GM23338 (cell line): ENCODE data around the gene YJEFN3. TPM values are rescaled to one million over a fixed set of nuclear protein-coding genes. Genes with fewer than 3 reads are reported as not detected.

Experiments
- ATAC-seq: fragments of 200-7000 bp; cut with Tn5 transposase; 3 replicates; pipeline ENCODE4 v1.9.1; 2020
- DNase-seq: peaks from one replicate; pipeline ENCODE4 v3.0.0-alpha.2; 2015; ENCODE audit warnings: low spot score
- H2AFZ ChIP-seq: fragments of 200-600 bp; sonication (generic); 2 replicates; pipeline ENCODE4 v1.8.0; 2016; ENCODE audit warnings: antibody characterized with exemption, mild to moderate bottlenecking, moderate library complexity
- H3F3A ChIP-seq: fragments of 200-600 bp; sonication (generic); replicated peaks from 2 replicates; pipeline ENCODE4 v1.8.0; 2017; ENCODE audit warnings: antibody characterized with exemption, mixed run types, low read depth
- H3K27ac ChIP-seq: fragments of 200-600 bp; sonication (generic); 2 replicates; pipeline ENCODE4 v1.6.1; 2016; ENCODE audit warnings: low read depth
- H3K27me3 ChIP-seq: fragments of 200-600 bp; sonication (generic); 2 replicates; pipeline ENCODE4 v1.8.0; 2016; ENCODE audit warnings: mild to moderate bottlenecking, mixed run types, moderate library complexity; ENCODE audit not compliant: insufficient read depth
- H3K36me3 ChIP-seq: fragments of 200-600 bp; sonication (generic); 2 replicates; pipeline ENCODE4 v1.8.0; 2016; ENCODE audit warnings: mild to moderate bottlenecking; ENCODE audit not compliant: insufficient read depth
- H3K4me1 ChIP-seq: fragments of 200-600 bp; sonication (generic); 2 replicates; pipeline ENCODE4 v1.8.0; 2016; ENCODE audit warnings: mild to moderate bottlenecking, moderate library complexity; ENCODE audit not compliant: insufficient read depth
- H3K4me2 ChIP-seq: fragments of 200-600 bp; sonication (generic); 2 replicates; pipeline ENCODE4 v1.7.1; 2017; ENCODE audit warnings: mixed run types
- H3K4me3 ChIP-seq: fragments of 200-600 bp; sonication (generic); 2 replicates; pipeline ENCODE4 v1.6.1; 2016; ENCODE audit warnings: mixed run types
- H3K79me2 ChIP-seq: fragments of 200-600 bp; sonication (generic); replicated peaks from 2 replicates; pipeline ENCODE4 v1.8.0; 2017; ENCODE audit warnings: mild to moderate bottlenecking; ENCODE audit not compliant: insufficient read depth
- H3K9me2 ChIP-seq: fragments of 200-600 bp; sonication (generic); 2 replicates; pipeline ENCODE4 v1.8.0; 2017; ENCODE audit not compliant: insufficient read depth
- H4K20me1 ChIP-seq: fragments of 200-600 bp; sonication (generic); replicated peaks from 2 replicates; pipeline ENCODE4 v1.8.0; 2017; ENCODE audit warnings: mild to moderate bottlenecking; ENCODE audit not compliant: insufficient read depth
- H3K27ac Mint-ChIP-seq: 2 replicates; pipeline ENCODE4 v1.8.0; 2020; ENCODE audit warnings: inconsistent platforms, mild to moderate bottlenecking, moderate library complexity, mixed read lengths
- H3K27me3 Mint-ChIP-seq: 3 replicates; pipeline ENCODE4 v1.8.0; 2022; ENCODE audit warnings: low read depth, mild to moderate bottlenecking, moderate library complexity, mixed read lengths, inconsistent platforms; ENCODE audit not compliant: insufficient read depth, poor library complexity
- H3K36me3 Mint-ChIP-seq: 3 replicates; pipeline ENCODE4 v1.8.0; 2021; ENCODE audit warnings: low read depth, mild to moderate bottlenecking, inconsistent platforms, moderate library complexity, mixed read lengths
- H3K4me1 Mint-ChIP-seq: 3 replicates; pipeline ENCODE4 v1.8.0; 2020; ENCODE audit warnings: mild to moderate bottlenecking, inconsistent platforms, mixed read lengths
- H3K4me3 Mint-ChIP-seq: 3 replicates; pipeline ENCODE4 v1.8.0; 2021; ENCODE audit warnings: moderate library complexity, mild to moderate bottlenecking, inconsistent platforms, mixed read lengths
- H3K9me3 Mint-ChIP-seq: 3 replicates; pipeline ENCODE4 v1.8.0; 2020; ENCODE audit warnings: moderate library complexity, mild to moderate bottlenecking, inconsistent platforms, mixed read lengths
- CREB1 ChIP-seq: fragments of 250-450 bp; sonication (Bioruptor Pico); IDR thresholded peaks from 2 replicates; pipeline ENCODE4 v1.5.0; 2020; ENCODE audit warnings: low read depth, mild to moderate bottlenecking, moderate library complexity
- EZH2 ChIP-seq: fragments of 200-600 bp; sonication (generic); IDR thresholded peaks from one replicate; pipeline ENCODE4 v1.8.0; 2017; ENCODE audit warnings: antibody characterized with exemption, mild to moderate bottlenecking, low read depth; ENCODE audit not compliant: unreplicated experiment
- EZH2phosphoT487 ChIP-seq: fragments of 200-600 bp; sonication (generic); IDR thresholded peaks from one replicate; pipeline ENCODE4 v1.8.1; 2018; ENCODE audit warnings: antibody characterized with exemption; ENCODE audit not compliant: unreplicated experiment
- JUNB ChIP-seq: IDR thresholded peaks from one replicate; pipeline ENCODE4 v1.6.1; 2016; ENCODE audit warnings: antibody characterized with exemption; ENCODE audit not compliant: unreplicated experiment
- NANOG ChIP-seq: IDR thresholded peaks from 2 replicates; pipeline ENCODE4 v1.6.1; 2016; ENCODE audit warnings: antibody characterized with exemption, borderline replicate concordance
- POLR2AphosphoS5 ChIP-seq: IDR thresholded peaks from 2 replicates; pipeline ENCODE4 v1.6.1; 2016; ENCODE audit warnings: antibody characterized with exemption, low read depth
- STAT1 ChIP-seq: IDR thresholded peaks from one replicate; pipeline ENCODE4 v1.6.1; 2016; ENCODE audit warnings: antibody characterized with exemption; ENCODE audit not compliant: unreplicated experiment
- ZNF114 ChIP-seq: fragments of 250-450 bp; sonication (Bioruptor Pico); IDR thresholded peaks from 2 replicates; pipeline ENCODE4 v1.5.0; 2020; ENCODE audit warnings: mild to moderate bottlenecking, moderate library complexity
- ZNF331 ChIP-seq: fragments of 250-450 bp; sonication (Bioruptor Pico); IDR thresholded peaks from 2 replicates; pipeline ENCODE4 v1.5.0; 2020; ENCODE audit warnings: low read depth, mild to moderate bottlenecking, moderate library complexity
- polyA plus RNA-seq: library from polyadenylated mRNA; unstranded; fragments of >200 nt; fragmentation: Nextera tagmentation; extraction: Ambion mirVana; gene quantifications from 2 replicates; pipeline ENCODE4 v1.2.1, GENCODE V29; 2016
- total RNA-seq: library from RNA; depleted of rRNA; stranded (reverse); fragments of >200 nt; shearing (Covaris generic); gene quantifications from 2 replicates; pipeline ENCODE4 v1.2.3, GENCODE V29; 2014
- TF ChIP-seq, protein P1 (sequence below), 2 experiments: fragments of 200-600 bp in 1 of 2; sonication (generic) in 1 of 2; conservative IDR thresholded peaks; 2 replicates each; pipeline versions ENCODE4 v1.5.1 to v1.6.1; 2016 to 2017; ENCODE audit warnings: antibody characterized with exemption in 2 of 2, low read depth in 2 of 2, mild to moderate bottlenecking in 2 of 2, moderate library complexity in 1 of 2
- TF ChIP-seq, protein P2 (sequence below): IDR thresholded peaks from one replicate; pipeline ENCODE4 v1.6.1; 2018; ENCODE audit warnings: antibody characterized with exemption; ENCODE audit not compliant: unreplicated experiment
- TF ChIP-seq, protein P3 (sequence below): fragments of 250-450 bp; sonication (Bioruptor Pico); IDR thresholded peaks from 2 replicates; pipeline ENCODE4 v1.5.0; 2020; ENCODE audit warnings: mild to moderate bottlenecking, moderate library complexity
- TF ChIP-seq, protein P4 (sequence below): IDR thresholded peaks from 2 replicates; pipeline ENCODE4 v1.6.1; 2016; ENCODE audit warnings: antibody characterized with exemption

The YJEFN3 gene
- total and polyA plus RNA-seq, 2 experiments from 2014 or later, result 3.5 to 6.5 TPM

DNA sequence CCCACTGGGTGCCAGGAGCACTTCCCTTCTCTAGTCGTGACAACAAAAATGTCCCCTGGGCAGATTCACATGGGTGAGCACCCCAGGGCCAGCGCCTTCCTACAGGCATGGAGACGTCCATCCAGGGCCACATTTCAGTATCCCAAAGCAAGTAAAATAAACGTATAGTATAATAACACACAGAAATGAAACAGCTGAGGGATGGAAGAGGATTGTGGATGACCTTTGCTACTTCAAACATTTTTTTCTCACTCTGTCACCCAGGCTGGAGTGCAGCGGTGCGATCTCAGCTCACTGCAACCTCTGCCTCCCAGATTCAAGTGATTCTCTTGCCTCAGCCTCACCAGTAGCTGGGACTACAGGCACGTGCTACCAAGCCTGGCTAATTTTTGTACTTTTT, 37.6 kb downstream of the YJEFN3 start:
- no peaks in the 10 kb centered on the region for H3K36me3 ChIP-seq
- H3K4me2 ChIP-seq, result no peak overlapping the region
- Mint-ChIP-seq H3K9me3 (no peaks in the 10 kb centered on the region; the same call in 1 of the 3 replicates), H3K27ac (no peak overlapping the region), H3K27me3 (peaks cover 10% of the 10 kb centered on the region), H3K4me3 (no peak overlapping the region), H3K36me3 (peaks cover 12% of the 10 kb centered on the region; the same call in 2 of the 3 replicates), H3K4me1 (no peaks in the 10 kb centered on the region)
- no peaks in the 10 kb centered on the region for H4K20me1 ChIP-seq
- H2AFZ ChIP-seq, result no peak overlapping the region
- no peaks in the 10 kb centered on the region for H3K9me2 ChIP-seq
- H3K79me2 ChIP-seq, result no peaks in the 10 kb centered on the region
- H3K27me3 ChIP-seq, result no peaks in the 10 kb centered on the region
- H3K27ac ChIP-seq, result no peak overlapping the region
- H3K4me1 ChIP-seq, result no peaks in the 10 kb centered on the region
- H3F3A ChIP-seq, result no peaks in the 10 kb centered on the region
- DNase-seq (no peak), ATAC-seq (no peak)
- no peak overlapping the region for H3K4me3 ChIP-seq
- no peak for TF ChIP-seq ZNF331 (CRISPR knock-in tag)
- TF ChIP-seq JUNB, result no peak
- TF ChIP-seq, protein P1, sequence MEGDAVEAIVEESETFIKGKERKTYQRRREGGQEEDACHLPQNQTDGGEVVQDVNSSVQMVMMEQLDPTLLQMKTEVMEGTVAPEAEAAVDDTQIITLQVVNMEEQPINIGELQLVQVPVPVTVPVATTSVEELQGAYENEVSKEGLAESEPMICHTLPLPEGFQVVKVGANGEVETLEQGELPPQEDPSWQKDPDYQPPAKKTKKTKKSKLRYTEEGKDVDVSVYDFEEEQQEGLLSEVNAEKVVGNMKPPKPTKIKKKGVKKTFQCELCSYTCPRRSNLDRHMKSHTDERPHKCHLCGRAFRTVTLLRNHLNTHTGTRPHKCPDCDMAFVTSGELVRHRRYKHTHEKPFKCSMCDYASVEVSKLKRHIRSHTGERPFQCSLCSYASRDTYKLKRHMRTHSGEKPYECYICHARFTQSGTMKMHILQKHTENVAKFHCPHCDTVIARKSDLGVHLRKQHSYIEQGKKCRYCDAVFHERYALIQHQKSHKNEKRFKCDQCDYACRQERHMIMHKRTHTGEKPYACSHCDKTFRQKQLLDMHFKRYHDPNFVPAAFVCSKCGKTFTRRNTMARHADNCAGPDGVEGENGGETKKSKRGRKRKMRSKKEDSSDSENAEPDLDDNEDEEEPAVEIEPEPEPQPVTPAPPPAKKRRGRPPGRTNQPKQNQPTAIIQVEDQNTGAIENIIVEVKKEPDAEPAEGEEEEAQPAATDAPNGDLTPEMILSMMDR (conservative IDR thresholded peaks at IDR 0.05; ENCODE audit: low read depth in 2 of 2), result no peak
- TF ChIP-seq STAT1, result no peak
- TF ChIP-seq, protein P2, sequence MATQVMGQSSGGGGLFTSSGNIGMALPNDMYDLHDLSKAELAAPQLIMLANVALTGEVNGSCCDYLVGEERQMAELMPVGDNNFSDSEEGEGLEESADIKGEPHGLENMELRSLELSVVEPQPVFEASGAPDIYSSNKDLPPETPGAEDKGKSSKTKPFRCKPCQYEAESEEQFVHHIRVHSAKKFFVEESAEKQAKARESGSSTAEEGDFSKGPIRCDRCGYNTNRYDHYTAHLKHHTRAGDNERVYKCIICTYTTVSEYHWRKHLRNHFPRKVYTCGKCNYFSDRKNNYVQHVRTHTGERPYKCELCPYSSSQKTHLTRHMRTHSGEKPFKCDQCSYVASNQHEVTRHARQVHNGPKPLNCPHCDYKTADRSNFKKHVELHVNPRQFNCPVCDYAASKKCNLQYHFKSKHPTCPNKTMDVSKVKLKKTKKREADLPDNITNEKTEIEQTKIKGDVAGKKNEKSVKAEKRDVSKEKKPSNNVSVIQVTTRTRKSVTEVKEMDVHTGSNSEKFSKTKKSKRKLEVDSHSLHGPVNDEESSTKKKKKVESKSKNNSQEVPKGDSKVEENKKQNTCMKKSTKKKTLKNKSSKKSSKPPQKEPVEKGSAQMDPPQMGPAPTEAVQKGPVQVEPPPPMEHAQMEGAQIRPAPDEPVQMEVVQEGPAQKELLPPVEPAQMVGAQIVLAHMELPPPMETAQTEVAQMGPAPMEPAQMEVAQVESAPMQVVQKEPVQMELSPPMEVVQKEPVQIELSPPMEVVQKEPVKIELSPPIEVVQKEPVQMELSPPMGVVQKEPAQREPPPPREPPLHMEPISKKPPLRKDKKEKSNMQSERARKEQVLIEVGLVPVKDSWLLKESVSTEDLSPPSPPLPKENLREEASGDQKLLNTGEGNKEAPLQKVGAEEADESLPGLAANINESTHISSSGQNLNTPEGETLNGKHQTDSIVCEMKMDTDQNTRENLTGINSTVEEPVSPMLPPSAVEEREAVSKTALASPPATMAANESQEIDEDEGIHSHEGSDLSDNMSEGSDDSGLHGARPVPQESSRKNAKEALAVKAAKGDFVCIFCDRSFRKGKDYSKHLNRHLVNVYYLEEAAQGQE, result no peak
- no peak for TF ChIP-seq EZH2phosphoT487
- TF ChIP-seq NANOG, result no peak
- no peak for TF ChIP-seq ZNF114
- no peak for TF ChIP-seq POLR2AphosphoS5
- TF ChIP-seq, protein P3, sequence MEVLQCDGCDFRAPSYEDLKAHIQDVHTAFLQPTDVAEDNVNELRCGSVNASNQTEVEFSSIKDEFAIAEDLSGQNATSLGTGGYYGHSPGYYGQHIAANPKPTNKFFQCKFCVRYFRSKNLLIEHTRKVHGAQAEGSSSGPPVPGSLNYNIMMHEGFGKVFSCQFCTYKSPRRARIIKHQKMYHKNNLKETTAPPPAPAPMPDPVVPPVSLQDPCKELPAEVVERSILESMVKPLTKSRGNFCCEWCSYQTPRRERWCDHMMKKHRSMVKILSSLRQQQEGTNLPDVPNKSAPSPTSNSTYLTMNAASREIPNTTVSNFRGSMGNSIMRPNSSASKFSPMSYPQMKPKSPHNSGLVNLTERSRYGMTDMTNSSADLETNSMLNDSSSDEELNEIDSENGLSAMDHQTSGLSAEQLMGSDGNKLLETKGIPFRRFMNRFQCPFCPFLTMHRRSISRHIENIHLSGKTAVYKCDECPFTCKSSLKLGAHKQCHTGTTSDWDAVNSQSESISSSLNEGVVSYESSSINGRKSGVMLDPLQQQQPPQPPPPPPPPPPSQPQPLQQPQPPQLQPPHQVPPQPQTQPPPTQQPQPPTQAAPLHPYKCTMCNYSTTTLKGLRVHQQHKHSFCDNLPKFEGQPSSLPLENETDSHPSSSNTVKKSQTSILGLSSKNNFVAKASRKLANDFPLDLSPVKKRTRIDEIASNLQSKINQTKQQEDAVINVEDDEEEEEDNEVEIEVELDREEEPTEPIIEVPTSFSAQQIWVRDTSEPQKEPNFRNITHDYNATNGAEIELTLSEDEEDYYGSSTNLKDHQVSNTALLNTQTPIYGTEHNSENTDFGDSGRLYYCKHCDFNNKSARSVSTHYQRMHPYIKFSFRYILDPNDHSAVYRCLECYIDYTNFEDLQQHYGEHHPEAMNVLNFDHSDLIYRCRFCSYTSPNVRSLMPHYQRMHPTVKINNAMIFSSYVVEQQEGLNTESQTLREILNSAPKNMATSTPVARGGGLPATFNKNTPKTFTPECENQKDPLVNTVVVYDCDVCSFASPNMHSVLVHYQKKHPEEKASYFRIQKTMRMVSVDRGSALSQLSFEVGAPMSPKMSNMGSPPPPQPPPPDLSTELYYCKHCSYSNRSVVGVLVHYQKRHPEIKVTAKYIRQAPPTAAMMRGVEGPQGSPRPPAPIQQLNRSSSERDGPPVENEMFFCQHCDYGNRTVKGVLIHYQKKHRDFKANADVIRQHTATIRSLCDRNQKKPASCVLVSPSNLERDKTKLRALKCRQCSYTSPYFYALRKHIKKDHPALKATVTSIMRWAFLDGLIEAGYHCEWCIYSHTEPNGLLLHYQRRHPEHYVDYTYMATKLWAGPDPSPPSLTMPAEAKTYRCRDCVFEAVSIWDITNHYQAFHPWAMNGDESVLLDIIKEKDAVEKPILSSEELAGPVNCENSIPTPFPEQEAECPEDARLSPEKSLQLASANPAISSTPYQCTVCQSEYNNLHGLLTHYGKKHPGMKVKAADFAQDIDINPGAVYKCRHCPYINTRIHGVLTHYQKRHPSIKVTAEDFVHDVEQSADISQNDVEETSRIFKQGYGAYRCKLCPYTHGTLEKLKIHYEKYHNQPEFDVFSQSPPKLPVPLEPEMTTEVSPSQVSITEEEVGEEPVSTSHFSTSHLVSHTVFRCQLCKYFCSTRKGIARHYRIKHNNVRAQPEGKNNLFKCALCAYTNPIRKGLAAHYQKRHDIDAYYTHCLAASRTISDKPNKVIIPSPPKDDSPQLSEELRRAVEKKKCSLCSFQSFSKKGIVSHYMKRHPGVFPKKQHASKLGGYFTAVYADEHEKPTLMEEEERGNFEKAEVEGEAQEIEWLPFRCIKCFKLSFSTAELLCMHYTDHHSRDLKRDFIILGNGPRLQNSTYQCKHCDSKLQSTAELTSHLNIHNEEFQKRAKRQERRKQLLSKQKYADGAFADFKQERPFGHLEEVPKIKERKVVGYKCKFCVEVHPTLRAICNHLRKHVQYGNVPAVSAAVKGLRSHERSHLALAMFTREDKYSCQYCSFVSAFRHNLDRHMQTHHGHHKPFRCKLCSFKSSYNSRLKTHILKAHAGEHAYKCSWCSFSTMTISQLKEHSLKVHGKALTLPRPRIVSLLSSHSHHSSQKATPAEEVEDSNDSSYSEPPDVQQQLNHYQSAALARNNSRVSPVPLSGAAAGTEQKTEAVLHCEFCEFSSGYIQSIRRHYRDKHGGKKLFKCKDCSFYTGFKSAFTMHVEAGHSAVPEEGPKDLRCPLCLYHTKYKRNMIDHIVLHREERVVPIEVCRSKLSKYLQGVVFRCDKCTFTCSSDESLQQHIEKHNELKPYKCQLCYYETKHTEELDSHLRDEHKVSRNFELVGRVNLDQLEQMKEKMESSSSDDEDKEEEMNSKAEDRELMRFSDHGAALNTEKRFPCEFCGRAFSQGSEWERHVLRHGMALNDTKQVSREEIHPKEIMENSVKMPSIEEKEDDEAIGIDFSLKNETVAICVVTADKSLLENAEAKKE (CRISPR knock-in tag), result no peak
- TF ChIP-seq EZH2, result no peak
- no peak for TF ChIP-seq CREB1 (CRISPR knock-in tag)
- TF ChIP-seq, protein P4, sequence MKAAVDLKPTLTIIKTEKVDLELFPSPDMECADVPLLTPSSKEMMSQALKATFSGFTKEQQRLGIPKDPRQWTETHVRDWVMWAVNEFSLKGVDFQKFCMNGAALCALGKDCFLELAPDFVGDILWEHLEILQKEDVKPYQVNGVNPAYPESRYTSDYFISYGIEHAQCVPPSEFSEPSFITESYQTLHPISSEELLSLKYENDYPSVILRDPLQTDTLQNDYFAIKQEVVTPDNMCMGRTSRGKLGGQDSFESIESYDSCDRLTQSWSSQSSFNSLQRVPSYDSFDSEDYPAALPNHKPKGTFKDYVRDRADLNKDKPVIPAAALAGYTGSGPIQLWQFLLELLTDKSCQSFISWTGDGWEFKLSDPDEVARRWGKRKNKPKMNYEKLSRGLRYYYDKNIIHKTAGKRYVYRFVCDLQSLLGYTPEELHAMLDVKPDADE, result no peak
